Activated T-helper 2 cell treated with anti-CD3 and anti-CD28 coated beads, Interferon-gamma antibody, Interleukin-2, Interleukin-4, amounts not matched to agents 10 μg/mL and 5 μg/mL and 100 μg/mL, durations not matched to agents 14 hours and 24 hours and 36 hours (primary cell): ENCODE measurements around the gene SH3PXD2A. TPM values are rescaled to one million over a fixed set of nuclear protein-coding genes. Genes with fewer than 3 reads are reported as not detected.

ENCODE experiments used
- DNase-seq: peaks from one replicate; pipeline ENCODE4 v3.0.0; 2021; ENCODE audit warnings: low spot score
- H3K27ac Mint-ChIP-seq: one replicate; pipeline ENCODE4 v1.8.0; 2021; ENCODE audit warnings: mixed read lengths
- H3K27me3 Mint-ChIP-seq: one replicate; pipeline ENCODE4 v1.8.0; 2021; ENCODE audit warnings: low read depth, mixed read lengths
- H3K36me3 Mint-ChIP-seq: one replicate; pipeline ENCODE4 v1.8.0; 2021; ENCODE audit warnings: low read depth, mixed read lengths
- H3K4me1 Mint-ChIP-seq: one replicate; pipeline ENCODE4 v1.8.0; 2021; ENCODE audit warnings: low read depth, mixed read lengths
- H3K4me3 Mint-ChIP-seq: one replicate; pipeline ENCODE4 v1.8.0; 2021; ENCODE audit warnings: low read depth, mild to moderate bottlenecking, moderate library complexity, mixed read lengths
- H3K9me3 Mint-ChIP-seq: one replicate; pipeline ENCODE4 v1.8.0; 2021; ENCODE audit warnings: mixed read lengths
- intact Hi-C: fragments of 100-400 bp; cut with micrococcal nuclease; formaldehyde crosslinking; loops from one replicate; pipeline ENCODE4 v1.15.1; 2023
- total RNA-seq: library from RNA; stranded (reverse); gene quantifications from 2 replicates; pipeline ENCODE4 v1.2.3, GENCODE V29; 2022

The SH3PXD2A gene
- total RNA-seq, 1 donor from 2014 or later, result 8.6 TPM

DNA sequence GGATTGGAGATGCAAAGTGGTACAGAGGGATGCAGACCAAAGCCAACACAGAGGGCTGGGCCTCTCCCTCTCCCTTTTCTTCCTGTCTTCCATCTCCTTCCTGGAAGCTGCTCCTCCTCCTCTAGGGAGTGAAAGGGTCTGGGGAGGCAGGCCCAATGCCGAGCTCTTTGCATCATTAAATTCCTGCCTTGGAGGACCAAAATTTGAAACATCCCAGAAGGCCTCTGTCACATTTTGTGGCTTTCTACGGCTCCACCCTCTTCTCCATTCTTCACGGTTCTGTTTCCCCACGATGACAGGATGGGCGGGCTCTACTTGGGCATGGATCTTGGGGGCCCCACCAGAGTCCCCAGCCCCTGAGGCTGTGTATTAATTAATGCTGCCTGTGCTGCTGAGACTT, 285.5 kb downstream of the SH3PXD2A start:
- Mint-ChIP-seq H3K4me1 (no peaks in the 10 kb centered on the region), H3K36me3 (no peaks in the 10 kb centered on the region), H3K4me3 (no peak overlapping the region), H3K9me3 (no peaks in the 10 kb centered on the region), H3K27ac (no peak overlapping the region), H3K27me3 (no peaks in the 10 kb centered on the region)
- DNase-seq, result no peak
- intact Hi-C loops, result no loop called here

DNA sequence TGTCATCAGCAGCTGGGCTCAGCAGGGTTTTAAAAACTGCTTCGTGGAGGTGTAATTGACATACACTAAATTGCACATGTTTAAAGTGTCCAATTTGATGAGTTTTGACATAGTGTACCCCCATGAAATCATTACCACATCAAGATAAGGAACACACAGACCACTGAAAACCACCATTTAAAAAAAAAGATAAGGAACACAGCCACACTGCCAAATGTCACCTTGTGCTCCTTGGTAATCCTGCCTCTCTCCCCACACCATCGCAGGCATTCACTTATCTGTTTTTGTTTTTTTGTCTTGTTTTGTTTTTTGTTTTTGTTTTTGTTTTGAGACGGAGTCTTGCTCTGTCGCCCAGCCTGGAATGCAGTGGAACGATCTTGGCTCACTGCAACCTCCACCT, 286.9 kb downstream of the SH3PXD2A start:
- Mint-ChIP-seq H3K27me3 (no peaks in the 10 kb centered on the region), H3K27ac (no peak overlapping the region), H3K4me3 (no peak overlapping the region), H3K36me3 (no peaks in the 10 kb centered on the region), H3K4me1 (no peaks in the 10 kb centered on the region), H3K9me3 (no peaks in the 10 kb centered on the region)
- intact Hi-C loops, result no loop called here
- no peak for DNase-seq

DNA sequence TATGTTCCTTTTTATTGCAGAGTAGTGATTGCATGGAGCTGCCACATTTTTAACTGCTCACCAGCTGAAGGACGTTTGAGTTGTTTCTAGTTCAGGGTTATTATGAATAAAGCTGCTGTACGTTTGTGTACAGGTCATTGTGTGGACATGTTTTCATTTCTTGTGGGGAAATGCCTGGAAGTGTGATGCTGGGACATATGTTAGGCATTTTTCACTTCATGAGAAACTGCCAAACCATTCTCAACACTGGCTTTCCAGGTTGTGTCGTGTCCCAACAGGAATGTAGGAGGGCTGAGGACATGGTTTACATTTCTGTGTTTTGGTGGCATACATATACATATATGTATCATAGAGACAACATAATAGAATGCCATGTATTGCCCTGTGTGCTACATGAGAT, 288.8 kb downstream of the SH3PXD2A start:
- H3K36me3 Mint-ChIP-seq, result no peaks in the 10 kb centered on the region
- H3K4me1 Mint-ChIP-seq, result no peaks in the 10 kb centered on the region
- no peak for DNase-seq
- no peaks in the 10 kb centered on the region for H3K27me3 Mint-ChIP-seq
- no peak overlapping the region for H3K4me3 Mint-ChIP-seq
- H3K27ac Mint-ChIP-seq, result no peak overlapping the region
- intact Hi-C loops, result no loop called here
- no peaks in the 10 kb centered on the region for H3K9me3 Mint-ChIP-seq

DNA sequence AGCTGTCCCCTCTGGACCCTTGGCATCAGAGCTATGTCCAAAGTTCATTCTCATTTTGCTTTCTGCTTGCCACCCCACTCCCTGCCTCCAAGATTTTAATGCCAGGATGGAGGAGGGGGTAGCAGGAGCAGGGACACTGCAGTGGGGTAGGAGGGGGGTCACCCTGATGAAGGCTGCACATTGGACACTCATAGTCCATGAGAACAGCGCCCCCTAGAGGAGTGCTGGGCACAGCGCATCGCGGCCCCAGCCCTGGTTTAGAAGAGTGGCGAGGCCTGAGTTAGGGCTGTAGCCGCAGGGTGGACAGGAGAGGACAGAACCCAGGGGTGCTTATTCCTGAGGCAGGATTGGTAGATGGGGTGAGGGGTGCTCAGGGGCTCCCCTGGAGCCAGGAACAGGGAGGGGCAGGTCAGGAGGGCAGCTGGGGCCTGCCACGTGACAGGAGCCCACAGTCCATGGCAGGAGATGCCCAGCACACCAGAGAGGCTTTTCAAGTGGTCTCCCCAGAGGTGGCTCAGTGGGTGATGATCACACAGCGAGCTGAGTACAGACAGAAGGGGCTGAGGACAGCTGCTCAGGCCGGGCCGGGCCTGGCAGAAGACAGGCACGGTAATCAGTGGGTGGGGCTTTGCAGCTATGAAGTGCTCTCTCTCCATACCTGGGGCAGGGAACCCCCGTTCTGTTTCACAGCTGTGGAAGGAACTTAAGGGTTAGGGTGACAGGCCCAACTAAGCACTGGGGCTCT, 290.4 kb downstream of the SH3PXD2A start:
- no peaks in the 10 kb centered on the region for H3K9me3 Mint-ChIP-seq
- intact Hi-C loops, result no loop called here
- no peak overlapping the region for H3K4me3 Mint-ChIP-seq
- peak; percentile 23 for DNase-seq
- H3K36me3 Mint-ChIP-seq, result no peaks in the 10 kb centered on the region
- peaks cover 7% of the 10 kb centered on the region for H3K27me3 Mint-ChIP-seq
- H3K27ac Mint-ChIP-seq, result no peak overlapping the region
- no peaks in the 10 kb centered on the region for H3K4me1 Mint-ChIP-seq

DNA sequence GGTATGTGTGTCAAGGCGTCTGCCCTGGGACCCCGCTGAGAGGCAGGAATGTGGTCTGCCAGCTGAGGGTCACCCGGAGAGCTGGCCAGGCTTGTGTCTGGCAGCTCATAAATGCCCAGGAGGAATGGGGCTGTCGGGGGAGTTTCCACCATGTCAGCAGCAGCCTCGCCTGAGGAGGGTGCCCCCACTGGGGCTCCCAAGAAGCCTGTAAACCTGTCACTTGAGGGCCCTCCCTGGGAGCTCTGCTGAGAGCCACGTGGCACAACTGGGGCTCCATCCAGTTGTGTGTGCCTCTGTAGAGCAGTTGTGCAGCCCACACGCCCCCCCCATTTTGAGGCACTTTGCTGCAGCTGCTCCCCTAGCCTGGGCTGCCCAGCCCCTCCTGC, 291.3 kb downstream of the SH3PXD2A start:
- H3K9me3 Mint-ChIP-seq, result no peaks in the 10 kb centered on the region
- H3K27ac Mint-ChIP-seq, result no peak overlapping the region
- no peak overlapping the region for H3K4me3 Mint-ChIP-seq
- intact Hi-C loops, result no loop called here
- H3K4me1 Mint-ChIP-seq, result no peaks in the 10 kb centered on the region
- H3K36me3 Mint-ChIP-seq, result no peaks in the 10 kb centered on the region
- H3K27me3 Mint-ChIP-seq, result peaks cover 10% of the 10 kb centered on the region
- DNase-seq, result no peak

DNA sequence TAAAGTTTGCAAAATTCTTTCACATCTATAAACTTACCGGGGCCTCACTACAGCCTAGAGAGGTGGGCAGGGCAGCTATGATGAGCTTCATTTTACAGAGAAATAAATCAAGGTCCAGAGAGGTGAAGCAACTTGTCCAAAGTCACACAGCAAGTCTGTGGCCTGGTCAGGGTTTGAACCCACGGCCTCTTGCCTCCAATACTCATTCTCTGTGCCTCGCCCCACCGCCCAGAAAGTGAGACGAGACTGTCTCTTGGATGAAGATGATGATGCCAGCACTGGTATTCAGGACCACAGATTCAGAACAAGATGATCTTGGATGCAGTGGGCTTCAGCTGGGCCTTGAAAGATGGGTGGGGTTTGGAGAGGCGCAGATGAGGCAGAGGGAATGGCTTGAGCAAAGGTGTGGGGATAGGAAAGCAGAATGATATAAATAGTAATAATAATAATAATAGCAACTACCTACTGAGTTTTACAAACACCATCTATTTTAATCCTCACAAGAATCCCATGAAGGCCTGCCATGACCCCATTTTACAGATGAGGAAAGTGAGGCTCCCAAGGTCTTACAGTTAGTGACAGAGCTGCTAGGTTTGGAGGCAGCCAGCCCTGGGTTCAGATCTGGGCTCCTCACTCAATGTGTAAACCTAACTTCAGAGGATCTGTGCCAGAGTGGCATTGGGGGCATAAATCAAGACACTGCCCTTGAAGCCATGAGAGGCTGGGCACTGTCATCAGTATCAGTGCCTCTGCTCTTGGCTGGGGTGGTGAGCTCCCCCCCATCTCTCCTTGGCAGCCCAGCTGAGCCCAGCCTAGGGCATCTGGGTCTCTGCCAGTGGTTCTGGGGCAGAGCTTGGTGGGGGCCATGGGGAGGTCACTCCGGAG, 291.9 kb downstream of the SH3PXD2A start:
- H3K27me3 Mint-ChIP-seq, result peaks cover 14% of the 10 kb centered on the region
- DNase-seq, result no peak
- no peaks in the 10 kb centered on the region for H3K36me3 Mint-ChIP-seq
- no peak overlapping the region for H3K4me3 Mint-ChIP-seq
- H3K9me3 Mint-ChIP-seq, result no peaks in the 10 kb centered on the region
- intact Hi-C loops, result no loop called here
- H3K27ac Mint-ChIP-seq, result no peak overlapping the region
- H3K4me1 Mint-ChIP-seq, result no peaks in the 10 kb centered on the region

DNA sequence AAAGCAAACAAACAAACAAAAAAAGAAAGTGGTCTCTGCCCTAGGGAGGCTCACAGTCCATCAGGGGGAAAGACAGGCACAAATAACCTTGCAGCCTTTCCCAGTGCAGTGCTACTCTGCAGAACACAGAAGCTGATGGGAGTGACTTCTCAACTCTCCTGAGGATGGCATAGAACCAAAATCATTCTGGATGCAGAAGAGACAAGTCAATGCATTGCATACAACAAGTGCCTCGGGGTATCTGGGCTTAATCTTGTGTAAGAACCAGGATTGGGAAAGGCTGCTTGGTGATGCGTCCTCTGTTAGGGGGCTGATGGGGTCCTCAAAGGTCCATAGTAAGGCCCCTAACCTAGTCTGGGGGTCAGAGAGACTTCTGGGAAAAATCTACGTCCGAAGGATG, 293.0 kb downstream of the SH3PXD2A start:
- no peak overlapping the region for H3K27ac Mint-ChIP-seq
- H3K4me1 Mint-ChIP-seq, result no peaks in the 10 kb centered on the region
- H3K4me3 Mint-ChIP-seq, result no peak overlapping the region
- H3K27me3 Mint-ChIP-seq, result peaks cover 19% of the 10 kb centered on the region
- H3K9me3 Mint-ChIP-seq, result no peaks in the 10 kb centered on the region
- DNase-seq, result no peak
- H3K36me3 Mint-ChIP-seq, result no peaks in the 10 kb centered on the region
- intact Hi-C loops, result no loop called here

DNA sequence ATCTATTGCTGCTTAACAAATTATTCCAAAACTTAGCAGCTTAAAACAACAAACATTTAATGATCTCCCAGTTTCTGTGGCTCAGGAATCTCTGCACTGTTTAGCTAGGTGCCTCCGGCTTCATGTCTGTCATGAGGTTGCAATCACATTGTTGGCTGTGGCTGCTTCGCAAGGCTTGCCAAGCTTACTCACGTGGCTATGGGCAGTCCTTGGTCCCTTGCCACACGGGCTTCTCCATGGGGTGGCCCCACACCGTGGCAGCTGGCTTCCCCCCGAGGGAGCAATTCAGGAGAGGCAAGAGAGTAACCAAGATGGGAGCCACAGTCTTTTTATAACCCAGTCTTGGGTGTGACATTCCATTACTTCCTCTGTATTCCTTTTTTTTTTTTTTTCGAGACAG, 294.5 kb downstream of the SH3PXD2A start:
- no peaks in the 10 kb centered on the region for H3K36me3 Mint-ChIP-seq
- H3K4me3 Mint-ChIP-seq, result no peak overlapping the region
- no peaks in the 10 kb centered on the region for H3K4me1 Mint-ChIP-seq
- peaks cover 19% of the 10 kb centered on the region for H3K27me3 Mint-ChIP-seq
- no peak overlapping the region for H3K27ac Mint-ChIP-seq
- intact Hi-C loops, result no loop called here
- no peaks in the 10 kb centered on the region for H3K9me3 Mint-ChIP-seq
- DNase-seq, result no peak

DNA sequence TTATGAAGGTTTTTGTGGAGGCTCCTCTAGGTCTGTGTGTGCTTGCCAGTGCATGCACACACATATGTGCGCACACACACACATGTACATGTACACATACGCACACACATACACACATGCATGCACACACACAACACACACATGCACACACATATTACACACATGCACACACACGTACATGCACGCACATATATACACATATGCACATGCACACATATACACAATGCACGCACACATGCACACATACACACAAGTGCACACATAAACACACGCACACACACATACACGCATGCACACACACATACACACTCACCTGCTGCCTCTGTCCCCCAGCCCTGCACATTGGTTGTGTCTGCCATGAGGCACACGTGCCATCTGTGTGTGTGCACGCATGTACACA, 295.6 kb downstream of the SH3PXD2A start:
- intact Hi-C loops, result no loop called here

DNA sequence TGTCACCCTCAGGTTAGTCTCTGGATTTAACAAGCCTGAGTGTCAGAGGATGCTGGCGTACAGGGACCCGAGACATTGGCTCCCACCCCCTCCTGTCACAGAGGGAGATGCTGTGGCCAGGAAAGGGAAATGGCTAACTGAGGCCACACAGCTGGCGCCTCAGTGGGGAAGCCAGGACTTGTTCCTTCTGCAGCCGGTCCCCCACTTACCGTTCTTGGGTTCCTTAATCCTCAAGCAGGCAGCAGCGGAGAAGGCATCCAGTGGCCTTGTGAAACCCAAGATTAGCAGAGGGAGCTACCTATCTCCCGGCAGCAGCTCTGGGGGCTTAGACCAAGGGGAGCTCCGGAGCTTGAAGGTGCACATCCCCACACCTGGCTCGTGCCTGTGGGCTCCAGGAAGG, 296.5 kb downstream of the SH3PXD2A start:
- Mint-ChIP-seq H3K9me3 (no peaks in the 10 kb centered on the region), H3K27ac (no peak overlapping the region), H3K27me3 (peaks cover 19% of the 10 kb centered on the region), H3K4me3 (no peak overlapping the region), H3K4me1 (peaks cover 10% of the 10 kb centered on the region), H3K36me3 (no peaks in the 10 kb centered on the region)
- intact Hi-C loops, result no loop called here
- DNase-seq, result no peak

More for the DNA sequence above, 295.6 kb downstream of the SH3PXD2A start:
- H3K36me3 Mint-ChIP-seq, result no peaks in the 10 kb centered on the region
- H3K9me3 Mint-ChIP-seq, result no peaks in the 10 kb centered on the region
- no peak overlapping the region for H3K27ac Mint-ChIP-seq
- no peak for DNase-seq
- peaks cover 19% of the 10 kb centered on the region for H3K27me3 Mint-ChIP-seq
- H3K4me3 Mint-ChIP-seq, result no peak overlapping the region
- H3K4me1 Mint-ChIP-seq, result peaks cover 1% of the 10 kb centered on the region

DNA sequence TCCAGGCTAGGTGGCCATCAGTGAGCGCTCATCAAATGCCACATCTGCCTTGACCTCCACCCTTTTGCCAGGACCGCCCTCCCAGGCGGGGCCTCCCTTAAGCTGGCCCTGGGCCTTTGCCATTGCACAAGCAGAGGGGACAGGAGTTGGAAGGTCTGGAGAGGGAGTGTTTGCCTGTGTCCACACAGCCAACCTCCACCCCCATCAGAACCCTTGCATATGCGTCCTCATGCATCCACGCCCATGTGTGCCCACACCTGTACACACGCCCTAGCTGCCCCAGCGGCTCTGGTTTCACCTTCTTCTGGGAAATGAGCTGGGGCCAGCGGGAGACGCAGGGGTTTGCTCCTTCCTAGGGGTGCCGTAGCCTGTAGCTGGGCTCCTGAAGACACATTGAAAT, 297.9 kb downstream of the SH3PXD2A start:
- Mint-ChIP-seq H3K27ac (no peak overlapping the region), H3K9me3 (no peaks in the 10 kb centered on the region), H3K4me3 (no peak overlapping the region), H3K4me1 (peaks cover 21% of the 10 kb centered on the region), H3K27me3 (peaks cover 19% of the 10 kb centered on the region), H3K36me3 (no peaks in the 10 kb centered on the region)
- no peak for DNase-seq
- intact Hi-C loops, result no loop called here

DNA sequence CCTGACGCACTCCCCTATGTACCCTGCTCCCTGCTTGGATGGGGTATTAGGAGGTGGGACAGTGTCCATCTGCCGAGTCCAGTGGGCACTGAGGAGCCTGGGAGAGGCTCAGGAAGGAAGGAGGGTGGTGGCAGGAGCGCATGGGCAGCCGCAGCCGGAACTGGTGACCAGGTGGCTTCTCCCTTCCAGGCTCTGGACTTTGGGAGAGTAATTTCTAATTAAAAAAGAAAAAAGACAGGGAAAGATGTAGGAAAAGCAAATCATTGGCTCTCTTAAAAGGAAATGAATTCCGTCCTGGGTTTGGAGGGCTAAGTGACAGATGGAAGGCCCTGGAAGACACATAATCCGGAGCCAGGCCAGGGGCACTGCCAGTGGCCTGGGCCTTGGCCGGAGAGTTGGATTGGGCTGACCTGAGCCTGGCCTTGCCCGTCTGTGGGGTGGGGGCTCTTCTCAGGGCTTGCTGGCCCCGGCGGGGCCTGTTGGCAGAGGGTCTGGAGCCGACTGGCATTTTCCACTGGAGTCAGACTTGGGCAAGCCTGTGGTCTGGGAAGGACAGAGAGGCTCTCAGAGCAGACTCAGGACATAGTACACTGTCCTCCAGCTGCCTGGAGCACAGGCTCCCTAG, 298.9 kb downstream of the SH3PXD2A start:
- Mint-ChIP-seq H3K4me1 (peaks cover 24% of the 10 kb centered on the region), H3K9me3 (no peaks in the 10 kb centered on the region), H3K36me3 (no peaks in the 10 kb centered on the region), H3K27ac (no peak overlapping the region), H3K27me3 (peaks cover 19% of the 10 kb centered on the region), H3K4me3 (no peak overlapping the region)
- intact Hi-C loops, result no loop called here
- DNase-seq, result no peak

DNA sequence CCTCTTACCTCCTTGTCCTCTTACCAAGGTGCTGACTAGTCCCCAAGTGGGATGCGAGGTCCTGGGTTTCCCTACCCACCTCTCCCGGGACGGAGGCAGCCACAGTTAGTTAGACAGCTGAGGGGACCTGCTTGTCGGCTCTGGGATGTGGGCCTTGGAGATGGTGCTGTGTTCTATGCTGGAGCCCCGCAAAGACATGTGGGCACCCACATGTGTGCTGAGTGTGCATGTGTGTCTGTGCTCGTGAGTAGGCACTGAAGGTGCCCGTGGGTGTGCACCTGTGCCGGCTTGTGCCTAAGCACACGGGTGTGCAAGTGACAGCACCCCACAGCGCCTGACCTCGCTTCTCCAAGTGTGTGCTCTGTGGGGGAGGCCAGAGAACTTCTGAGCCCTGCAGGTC, 299.7 kb downstream of the SH3PXD2A start:
- Mint-ChIP-seq H3K27me3 (peaks cover 15% of the 10 kb centered on the region), H3K9me3 (no peaks in the 10 kb centered on the region), H3K27ac (no peak overlapping the region), H3K4me3 (no peak overlapping the region), H3K36me3 (no peaks in the 10 kb centered on the region), H3K4me1 (peaks cover 24% of the 10 kb centered on the region)
- intact Hi-C loops, result no loop called here
- no peak for DNase-seq
